HEK293 (cell line): Measurements from ENCODE around the gene ARSH.
"Not testable (repeated sequence)": the region's sequence is repeated elsewhere in the genome, so short reads cannot be mapped to it uniquely, and the experiment has no call there.

Source experiments
- CTCF ChIA-PET: fragments of 350-600 bp; formaldehyde crosslinking; extraction: SDS; loops from one replicate; lab custom pipeline; 2021; ENCODE audit warnings: antibody characterized with exemption; lab: Yijun Ruan, JAX
- POLR2A ChIA-PET: fragments of 300-600 bp; formaldehyde crosslinking; extraction: SDS; loops from one replicate; lab custom pipeline; 2020; ENCODE audit warnings: antibody characterized with exemption, inconsistent platforms; lab: Yijun Ruan, JAX
- H3K27ac ChIP-seq: fragments of 200-500 bp; sonication (Bioruptor generic); 2 replicates; pipeline ENCODE4 v1.5.1; 2014; ENCODE audit warnings: low read depth, low read length, control low read depth, inconsistent platforms; ENCODE audit errors: extremely low read depth
- H3K36me3 ChIP-seq, 2 experiments: fragments of 200-500 bp in 1 of 2; sonication (Bioruptor generic) in 1 of 2; 1 replicate in 1 of 2; 2 replicates in 1 of 2; pipeline ENCODE4 v1.5.1; 2014 to 2017; ENCODE audit warnings: inconsistent platforms in 2 of 2, low read length in 2 of 2; ENCODE audit not compliant: control insufficient read depth in 2 of 2, insufficient read depth in 1 of 2
- H3K4me1 ChIP-seq: fragments of 200-500 bp; sonication (Bioruptor generic); 2 replicates; pipeline ENCODE4 v1.5.1; 2014; ENCODE audit warnings: mild to moderate bottlenecking, low read length, inconsistent platforms; ENCODE audit not compliant: control insufficient read depth, insufficient read depth
- H3K4me3 ChIP-seq: 2 replicates; pipeline ENCODE4 v1.5.1; 2011; ENCODE audit warnings: low read depth, mild to moderate bottlenecking, control low read depth, low read length, moderate library complexity
- H3K9me3 ChIP-seq: fragments of 200-500 bp; sonication (Bioruptor generic); 2 replicates; pipeline ENCODE4 v1.5.1; 2014; ENCODE audit warnings: low read depth, low read length, inconsistent platforms; ENCODE audit not compliant: control insufficient read depth, insufficient read depth
- BCL11A ChIP-seq: fragments of 450-650 bp; formaldehyde crosslinking; IDR thresholded peaks from 2 replicates; pipeline ENCODE4 v1.5.1; 2016; ENCODE audit warnings: low read depth, missing biosample characterization, missing genetic modification characterization
- FEZF1 ChIP-seq: fragments of 450-650 bp; formaldehyde crosslinking; IDR thresholded peaks from 2 replicates; pipeline ENCODE4 v1.5.1; 2016; ENCODE audit warnings: missing biosample characterization, missing genetic modification characterization
- GLI4 ChIP-seq: fragments of 450-650 bp; formaldehyde crosslinking; IDR thresholded peaks from 2 replicates; pipeline ENCODE4 v1.5.1; 2016; ENCODE audit warnings: missing biosample characterization, missing genetic modification characterization
- HOXC10 ChIP-seq: sonication (generic); formaldehyde crosslinking; IDR thresholded peaks from 2 replicates; pipeline ENCODE4 v1.8.1; 2023; ENCODE audit warnings: mild to moderate bottlenecking, missing genetic modification reagents
- KLF9 ChIP-seq: fragments of 450-650 bp; formaldehyde crosslinking; IDR thresholded peaks from 2 replicates; pipeline ENCODE4 v1.5.1; 2016; ENCODE audit warnings: missing biosample characterization, missing genetic modification characterization, low read depth
- MZF1 ChIP-seq: fragments of 450-650 bp; formaldehyde crosslinking; IDR thresholded peaks from 2 replicates; pipeline ENCODE4 v1.5.1; 2017; ENCODE audit warnings: missing biosample characterization, missing genetic modification characterization, borderline replicate concordance
- TRIM28 ChIP-seq: IDR thresholded peaks from 2 replicates; pipeline ENCODE4 v1.6.1; 2011; ENCODE audit warnings: low read length, control low read depth, borderline replicate concordance
- ZNF211 ChIP-seq: fragments of 450-650 bp; formaldehyde crosslinking; IDR thresholded peaks from 2 replicates; pipeline ENCODE4 v1.5.1; 2016; ENCODE audit warnings: low read depth, missing biosample characterization, missing genetic modification characterization
- ZNF248 ChIP-seq: fragments of 450-650 bp; formaldehyde crosslinking; IDR thresholded peaks from 2 replicates; pipeline ENCODE4 v1.5.1; 2017; ENCODE audit warnings: missing biosample characterization, missing genetic modification characterization
- ZNF529 ChIP-seq: fragments of 450-650 bp; formaldehyde crosslinking; IDR thresholded peaks from 2 replicates; pipeline ENCODE4 v1.5.1; 2017; ENCODE audit warnings: missing genetic modification characterization, missing biosample characterization; ENCODE audit not compliant: insufficient replicate concordance
- ZNF549 ChIP-seq: fragments of 450-650 bp; IDR thresholded peaks from 2 replicates; pipeline ENCODE4 v1.5.1; 2018; ENCODE audit warnings: missing biosample characterization, missing genetic modification characterization, mild to moderate bottlenecking, inconsistent platforms, moderate library complexity
- ZNF624 ChIP-seq: fragments of 450-650 bp; formaldehyde crosslinking; IDR thresholded peaks from 2 replicates; pipeline ENCODE4 v1.5.1; 2017; ENCODE audit warnings: missing biosample characterization, missing genetic modification characterization
- ZNF830 ChIP-seq: fragments of 450-650 bp; IDR thresholded peaks from 2 replicates; pipeline ENCODE4 v1.5.0; 2018; ENCODE audit warnings: missing biosample characterization, missing genetic modification characterization, low read depth, mild to moderate bottlenecking, moderate library complexity
- TF ChIP-seq, protein P1 (sequence below): fragments of 450-650 bp; formaldehyde crosslinking; IDR thresholded peaks from 2 replicates; pipeline ENCODE4 v1.5.1; 2016; ENCODE audit warnings: missing biosample characterization, missing genetic modification characterization
- TF ChIP-seq, protein P2 (sequence below): fragments of 450-650 bp; formaldehyde crosslinking; IDR thresholded peaks from 2 replicates; pipeline ENCODE4 v1.5.1; 2016; ENCODE audit warnings: missing biosample characterization, missing genetic modification characterization
- TF ChIP-seq, protein P3 (sequence below): fragments of 450-650 bp; formaldehyde crosslinking; IDR thresholded peaks from 2 replicates; pipeline ENCODE4 v1.5.1; 2016; ENCODE audit warnings: missing biosample characterization, missing genetic modification characterization
- TF ChIP-seq, protein P4 (sequence below): fragments of 450-650 bp; formaldehyde crosslinking; IDR thresholded peaks from 2 replicates; pipeline ENCODE4 v1.5.1; 2016; ENCODE audit warnings: missing biosample characterization, missing genetic modification characterization

The ARSH gene

DNA sequence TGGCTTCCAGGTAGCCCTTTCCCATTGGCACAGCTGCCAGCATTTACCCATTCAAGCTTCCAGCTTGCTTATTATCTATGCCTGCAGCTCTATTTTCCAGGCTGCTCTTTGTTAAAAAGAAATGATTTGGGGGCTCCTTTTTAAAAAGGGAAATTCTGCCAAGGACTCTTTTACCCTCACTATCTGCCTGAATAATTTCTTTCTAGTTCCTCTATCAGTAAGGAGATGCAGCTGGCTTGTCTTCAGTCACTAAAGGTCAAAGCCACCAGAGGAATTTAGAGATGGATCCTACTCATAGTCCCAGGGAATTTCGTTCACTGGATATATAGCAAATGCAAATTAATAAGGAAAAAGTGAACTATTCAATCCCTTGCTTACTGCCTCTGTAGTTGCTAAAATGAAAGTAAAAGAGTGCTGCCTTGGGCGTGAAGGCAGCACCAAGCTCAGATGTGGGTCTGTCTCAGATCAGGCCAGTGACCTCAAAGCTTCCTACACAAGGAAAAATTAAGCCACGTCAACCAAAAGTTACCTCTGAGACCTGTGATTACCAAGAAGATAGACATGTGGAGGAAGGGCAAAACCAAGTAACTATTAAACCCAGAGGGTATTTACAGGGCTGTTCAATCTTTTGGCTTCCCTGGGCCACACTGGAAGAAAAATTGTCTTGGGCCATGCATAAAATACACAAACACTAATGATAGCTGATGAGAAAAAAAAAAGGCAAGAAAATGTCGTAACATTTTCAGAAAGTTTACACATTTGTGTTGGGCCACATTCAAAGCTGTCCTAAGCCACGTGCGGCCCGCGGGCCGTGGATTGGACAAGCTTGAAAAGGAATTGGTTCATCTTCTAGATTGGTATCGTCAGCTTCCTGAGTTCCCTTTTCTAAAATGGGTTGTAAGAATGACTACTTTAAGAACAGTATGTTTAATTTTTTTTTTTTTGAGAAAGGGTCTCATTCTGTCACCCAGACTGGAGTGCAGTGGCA lies 40.2 kb downstream of the ARSH start:
- Histone ChIP-seq H3K4me1 (no peaks in the 10 kb centered on the region), H3K27ac (no peak overlapping the region), H3K9me3 (no peaks in the 10 kb centered on the region), H3K4me3 (no peak overlapping the region), H3K36me3 (no peaks in the 10 kb centered on the region)
- CTCF ChIA-PET: no interaction called here
- TF ChIP-seq GLI4 (tag by site-specific recombination) (no peak), ZNF248 (tag by site-specific recombination) (no peak), KLF9 (no peak), ZNF529 (tag by site-specific recombination) (no peak), ZNF624 (no peak), ZNF830 (tag by site-specific recombination) (no peak), ZNF211 (no peak), FEZF1 (no peak), MZF1 (tag by site-specific recombination) (no peak), BCL11A (tag by site-specific recombination) (no peak), TRIM28 (no peak), HOXC10 (no peak), ZNF549 (tag by site-specific recombination) (no peak)
- TF ChIP-seq, protein P1, sequence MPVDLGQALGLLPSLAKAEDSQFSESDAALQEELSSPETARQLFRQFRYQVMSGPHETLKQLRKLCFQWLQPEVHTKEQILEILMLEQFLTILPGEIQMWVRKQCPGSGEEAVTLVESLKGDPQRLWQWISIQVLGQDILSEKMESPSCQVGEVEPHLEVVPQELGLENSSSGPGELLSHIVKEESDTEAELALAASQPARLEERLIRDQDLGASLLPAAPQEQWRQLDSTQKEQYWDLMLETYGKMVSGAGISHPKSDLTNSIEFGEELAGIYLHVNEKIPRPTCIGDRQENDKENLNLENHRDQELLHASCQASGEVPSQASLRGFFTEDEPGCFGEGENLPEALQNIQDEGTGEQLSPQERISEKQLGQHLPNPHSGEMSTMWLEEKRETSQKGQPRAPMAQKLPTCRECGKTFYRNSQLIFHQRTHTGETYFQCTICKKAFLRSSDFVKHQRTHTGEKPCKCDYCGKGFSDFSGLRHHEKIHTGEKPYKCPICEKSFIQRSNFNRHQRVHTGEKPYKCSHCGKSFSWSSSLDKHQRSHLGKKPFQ (tag by site-specific recombination): no peak
- TF ChIP-seq, protein P2, sequence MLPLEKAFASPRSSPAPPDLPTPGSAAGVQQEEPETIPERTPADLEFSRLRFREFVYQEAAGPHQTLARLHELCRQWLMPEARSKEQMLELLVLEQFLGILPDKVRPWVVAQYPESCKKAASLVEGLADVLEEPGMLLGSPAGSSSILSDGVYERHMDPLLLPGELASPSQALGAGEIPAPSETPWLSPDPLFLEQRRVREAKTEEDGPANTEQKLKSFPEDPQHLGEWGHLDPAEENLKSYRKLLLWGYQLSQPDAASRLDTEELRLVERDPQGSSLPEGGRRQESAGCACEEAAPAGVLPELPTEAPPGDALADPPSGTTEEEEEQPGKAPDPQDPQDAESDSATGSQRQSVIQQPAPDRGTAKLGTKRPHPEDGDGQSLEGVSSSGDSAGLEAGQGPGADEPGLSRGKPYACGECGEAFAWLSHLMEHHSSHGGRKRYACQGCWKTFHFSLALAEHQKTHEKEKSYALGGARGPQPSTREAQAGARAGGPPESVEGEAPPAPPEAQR (tag by site-specific recombination): no peak
- TF ChIP-seq, protein P3, sequence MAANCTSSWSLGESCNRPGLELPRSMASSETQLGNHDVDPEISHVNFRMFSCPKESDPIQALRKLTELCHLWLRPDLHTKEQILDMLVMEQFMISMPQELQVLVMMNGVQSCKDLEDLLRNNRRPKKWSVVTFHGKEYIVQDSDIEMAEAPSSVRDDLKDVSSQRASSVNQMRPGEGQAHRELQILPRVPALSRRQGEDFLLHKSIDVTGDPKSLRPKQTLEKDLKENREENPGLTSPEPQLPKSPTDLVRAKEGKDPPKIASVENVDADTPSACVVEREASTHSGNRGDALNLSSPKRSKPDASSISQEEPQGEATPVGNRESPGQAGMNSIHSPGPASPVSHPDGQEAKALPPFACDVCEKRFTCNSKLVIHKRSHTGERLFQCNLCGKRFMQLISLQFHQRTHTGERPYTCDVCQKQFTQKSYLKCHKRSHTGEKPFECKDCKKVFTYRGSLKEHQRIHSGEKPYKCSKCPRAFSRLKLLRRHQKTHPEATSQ (tag by site-specific recombination): no peak
- TF ChIP-seq, protein P4, sequence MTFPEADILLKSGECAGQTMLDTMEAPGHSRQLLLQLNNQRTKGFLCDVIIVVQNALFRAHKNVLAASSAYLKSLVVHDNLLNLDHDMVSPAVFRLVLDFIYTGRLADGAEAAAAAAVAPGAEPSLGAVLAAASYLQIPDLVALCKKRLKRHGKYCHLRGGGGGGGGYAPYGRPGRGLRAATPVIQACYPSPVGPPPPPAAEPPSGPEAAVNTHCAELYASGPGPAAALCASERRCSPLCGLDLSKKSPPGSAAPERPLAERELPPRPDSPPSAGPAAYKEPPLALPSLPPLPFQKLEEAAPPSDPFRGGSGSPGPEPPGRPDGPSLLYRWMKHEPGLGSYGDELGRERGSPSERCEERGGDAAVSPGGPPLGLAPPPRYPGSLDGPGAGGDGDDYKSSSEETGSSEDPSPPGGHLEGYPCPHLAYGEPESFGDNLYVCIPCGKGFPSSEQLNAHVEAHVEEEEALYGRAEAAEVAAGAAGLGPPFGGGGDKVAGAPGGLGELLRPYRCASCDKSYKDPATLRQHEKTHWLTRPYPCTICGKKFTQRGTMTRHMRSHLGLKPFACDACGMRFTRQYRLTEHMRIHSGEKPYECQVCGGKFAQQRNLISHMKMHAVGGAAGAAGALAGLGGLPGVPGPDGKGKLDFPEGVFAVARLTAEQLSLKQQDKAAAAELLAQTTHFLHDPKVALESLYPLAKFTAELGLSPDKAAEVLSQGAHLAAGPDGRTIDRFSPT (tag by site-specific recombination): no peak
- POLR2A ChIA-PET: no interaction called here

DNA sequence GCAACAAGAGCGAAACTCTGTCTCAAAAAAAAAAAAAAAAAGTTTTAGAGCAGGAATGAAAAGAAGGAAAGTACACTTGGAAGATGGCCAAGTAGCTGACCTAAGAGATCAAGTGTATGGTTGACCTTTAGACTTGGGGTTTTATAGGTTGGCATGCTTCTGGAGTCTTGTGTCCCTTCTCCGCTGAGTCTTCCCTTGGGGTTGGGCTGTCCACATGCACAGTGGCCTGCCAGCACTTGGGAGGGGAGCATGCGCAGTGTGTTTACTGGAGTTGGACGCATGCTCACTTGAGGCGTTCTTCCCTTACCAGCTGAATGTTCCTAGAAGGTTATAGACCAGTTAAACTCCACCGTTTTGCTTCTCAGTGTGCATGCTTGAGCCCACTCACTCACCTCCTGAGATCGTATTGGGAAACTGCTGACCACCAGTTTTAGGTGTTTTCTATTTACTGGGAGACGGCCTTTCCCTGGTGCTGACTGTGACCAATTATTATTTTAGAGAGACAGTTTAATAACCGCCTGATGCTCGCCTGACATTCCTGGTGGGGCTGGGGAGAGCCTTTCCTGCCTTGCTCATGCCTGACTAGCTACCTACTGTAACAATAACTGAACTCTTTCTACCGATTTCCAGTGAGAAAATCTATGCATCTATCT lies 44.3 kb downstream of the ARSH start:
- H3K36me3 ChIP-seq, H3K9me3 ChIP-seq, CTCF ChIA-PET, POLR2A ChIA-PET, H3K27ac ChIP-seq, H3K4me1 ChIP-seq, H3K4me3 ChIP-seq: not testable (repeated sequence)
